Uterus (tissue), 4 donors: ENCODE data around the gene H6PD. TPM values are rescaled to one million over a fixed set of nuclear protein-coding genes. Genes with fewer than 3 reads are reported as not detected.

ENCODE experiments used
- DNase-seq, 2 donors: peaks; one replicate each; pipeline ENCODE4 v3.0.0-alpha.2; 2019 to 2020
- H3K27ac ChIP-seq, 2 donors: fragments of 200-600 bp; sonication (generic); 1 replicate in 1 of 2; 2 replicates in 1 of 2; pipeline ENCODE4 v1.5.1; 2016 to 2018
- H3K27me3 ChIP-seq, 2 donors: fragments of 200-600 bp; sonication (generic); one replicate each; pipeline ENCODE4 v1.5.1; 2018 to 2019; ENCODE audit warnings: control low read depth in 1 of 2
- H3K36me3 ChIP-seq, 2 donors: fragments of 200-600 bp; sonication (generic); one replicate each; pipeline ENCODE4 v1.5.1; 2019; ENCODE audit warnings: control low read depth in 1 of 2
- H3K4me1 ChIP-seq, 2 donors: fragments of 200-600 bp; sonication (generic); one replicate each; pipeline ENCODE4 v1.5.1; 2018 to 2019; ENCODE audit warnings: control low read depth in 1 of 2
- H3K4me3 ChIP-seq, 2 donors: fragments of 200-600 bp; sonication (generic); 1 replicate in 1 of 2; 2 replicates in 1 of 2; pipeline ENCODE4 v1.5.1; 2018 to 2019; ENCODE audit warnings: mild to moderate bottlenecking in 1 of 2
- H3K9me3 ChIP-seq, 2 donors: fragments of 200-600 bp; sonication (generic); one replicate each; pipeline ENCODE4 v1.5.1; 2019; ENCODE audit warnings: control low read depth in 1 of 2
- CTCF ChIP-seq, 4 experiments: fragments of 200-600 bp in 2 of 4; fragments of 450-650 bp in 2 of 4; sonication (generic) in 2 of 4; IDR thresholded peaks; one replicate each; pipeline ENCODE4 v1.5.1; 2016 to 2019; ENCODE audit warnings: antibody characterized with exemption in 4 of 4, mild to moderate bottlenecking in 2 of 4, moderate library complexity in 1 of 4
- POLR2A ChIP-seq, 2 donors: fragments of 450-650 bp; IDR thresholded peaks; one replicate each; pipeline ENCODE4 v1.6.1; 2016; ENCODE audit warnings: antibody characterized with exemption in 2 of 2, mild to moderate bottlenecking in 1 of 2, moderate library complexity in 1 of 2
- intact Hi-C: fragments of 100-400 bp; cut with DNase I; formaldehyde crosslinking; loops from one replicate; pipeline ENCODE4 v1.15.1; 2023; ENCODE audit warnings: low total_unique reads
- total RNA-seq, 4 donors: library from RNA; depleted of rRNA in 3 of 4; stranded (reverse); fragments of >200 nt in 3 of 4; gene quantifications; one replicate each; pipeline versions ENCODE4 v1.1.0 to v1.2.4, GENCODE V29; 2014 to 2023
- donor health status: DM: yes; HTN: yes; CAD: no.

Gene H6PD
- 100 to 1,000 TPM in 1 of 4 donors, 10 to 100 TPM in 3; 28.4 to 107 (median 49.7) TPM for total RNA-seq

GRCh38 chr1:9234223-9235095 is at the start of gene H6PD:
Gene H6PD, plus strand, starts transcription at chr1:9234774. Its CDS starts 10,161 bp downstream, at chr1:9244935.
- H3K27me3 ChIP-seq: no peaks in the 10 kb centered on the region
- no peaks in the 10 kb centered on the region for H3K9me3 ChIP-seq
- intact Hi-C loops: no loop called here
- H3K27ac ChIP-seq: peak within 1 kb of the TSS; percentile 96
- peak; percentile 53 to 88 for TF ChIP-seq POLR2A (IDR thresholded peaks at IDR 0.05)
- TF ChIP-seq CTCF (IDR thresholded peaks at IDR 0.05): peak; percentile 57 to 91 (median 78)
- DNase-seq: peak; percentile 82 to 85
- peak within 1 kb of the TSS; percentile 57 to 80 for H3K4me3 ChIP-seq
- peaks cover 10 to 17% of the 10 kb centered on the region in 2 donors for H3K4me1 ChIP-seq
- no peaks in the 10 kb centered on the region for H3K36me3 ChIP-seq

- TF ChIP-seq POLR2A (IDR thresholded peaks at IDR 0.05) (no peak), CTCF (IDR thresholded peaks at IDR 0.05) (no peak)
- Histone ChIP-seq H3K27ac (no peak overlapping the region), H3K4me3 (no peak overlapping the region), H3K36me3 (no peaks in the 10 kb centered on the region), H3K4me1 (no peaks in the 10 kb centered on the region), H3K27me3 (no peaks in the 10 kb centered on the region), H3K9me3 (no peaks in the 10 kb centered on the region)
- intact Hi-C loops: no loop called here
- no peak for DNase-seq
Observed at GRCh38 chr1:9186082-9186859, 48.3 kb upstream of the H6PD start.

- DNase-seq: no peak
- Histone ChIP-seq H3K4me3 (no peak overlapping the region), H3K27ac (no peak overlapping the region), H3K9me3 (no peaks in the 10 kb centered on the region), H3K36me3 (no peaks in the 10 kb centered on the region), H3K4me1 (no peaks in the 10 kb centered on the region), H3K27me3 (no peaks in the 10 kb centered on the region)
- no peak for TF ChIP-seq POLR2A (IDR thresholded peaks at IDR 0.05)
- no peak for TF ChIP-seq CTCF (IDR thresholded peaks at IDR 0.05)
- intact Hi-C loops: no loop called here
Observed at GRCh38 chr1:9187004-9187403, 47.6 kb upstream of the H6PD start.

- no peak for DNase-seq
- Histone ChIP-seq H3K4me1 (no peaks in the 10 kb centered on the region), H3K36me3 (no peaks in the 10 kb centered on the region), H3K9me3 (no peaks in the 10 kb centered on the region), H3K27ac (no peak overlapping the region), H3K27me3 (no peaks in the 10 kb centered on the region), H3K4me3 (no peak overlapping the region)
- intact Hi-C loops: loop anchor here (10.0 kb wide), 1 partner anchor 45 kb away; no protein-coding TSS in a partner anchor
- TF ChIP-seq POLR2A (IDR thresholded peaks at IDR 0.05): no peak
- TF ChIP-seq CTCF (IDR thresholded peaks at IDR 0.05): no peak
Observed at GRCh38 chr1:9190234-9190633, 44.3 kb upstream of the H6PD start.
